K562 (cell line): ENCODE data around the gene KLHL24. TPM values are rescaled to one million over a fixed set of nuclear protein-coding genes. Genes with fewer than 3 reads are reported as not detected.

Experiments used
- ILK ChIP-seq: fragments of 450-650 bp; IDR thresholded peaks from 2 replicates; pipeline ENCODE4 v1.6.1; 2016; ENCODE audit warnings: missing genetic modification characterization, low read depth, mild to moderate bottlenecking, missing compliant biosample characterization, moderate library complexity, borderline replicate concordance
- NR3C1 ChIP-seq: sonication (generic); formaldehyde crosslinking; IDR thresholded peaks from 2 replicates; pipeline ENCODE4 v1.8.1; 2022; ENCODE audit warnings: missing genetic modification reagents
- ZNF717 ChIP-seq: fragments of 250-450 bp; sonication (Bioruptor Pico); IDR thresholded peaks from 2 replicates; pipeline ENCODE4 v1.5.0; 2021
- polyA plus RNA-seq, 8 experiments: library from polyadenylated mRNA; depleted of rRNA in 4 of 8; stranded (reverse) in 5 of 8; unstranded in 3 of 8; fragments of >200 nt; fragmentation: Nextera tagmentation in 2 of 8; fragmentation: Illumina TruSeq in 1 of 8; extraction: Ambion mirVana in 2 of 8; extraction: Trizol in 1 of 8; gene quantifications; 2 replicates each; pipeline versions ENCODE4 v1.2.1 to v1.2.3, GENCODE V29; 2011 to 2014; ENCODE audit warnings: inconsistent platforms in 1 of 8, missing spikeins in 1 of 8
- total RNA-seq, 7 experiments: library from RNA; depleted of rRNA in 6 of 7; stranded (reverse); fragments of >200 nt in 6 of 7; fragmentation: Illumina TruSeq in 2 of 7; extraction: Trizol in 2 of 7; gene quantifications; 2 replicates each; pipeline versions ENCODE4 v1.2.1 to v1.2.3, GENCODE V29; 2011 to 2021; ENCODE audit warnings: low replicate concordance in 1 of 7
- TF ChIP-seq, protein P1 (sequence below): fragments of 450-650 bp; IDR thresholded peaks from 2 replicates; pipeline ENCODE4 v1.6.1; 2016; ENCODE audit warnings: mild to moderate bottlenecking, moderate library complexity

The KLHL24 gene
- total and polyA plus RNA-seq, 9 of the 15 experiments (the other 6 are each of a cell fraction or from before 2014, with no cell fraction given), result 3.3 to 21.2 (median 14.2) TPM

GRCh38 chr3:183714622-183715021 lies 79.2 kb downstream of the KLHL24 start (continued):
- TF ChIP-seq ZNF717 (CRISPR knock-in tag) (no peak), ILK (no peak), NR3C1 (CRISPR knock-in tag) (no peak)
- TF ChIP-seq, protein P1, sequence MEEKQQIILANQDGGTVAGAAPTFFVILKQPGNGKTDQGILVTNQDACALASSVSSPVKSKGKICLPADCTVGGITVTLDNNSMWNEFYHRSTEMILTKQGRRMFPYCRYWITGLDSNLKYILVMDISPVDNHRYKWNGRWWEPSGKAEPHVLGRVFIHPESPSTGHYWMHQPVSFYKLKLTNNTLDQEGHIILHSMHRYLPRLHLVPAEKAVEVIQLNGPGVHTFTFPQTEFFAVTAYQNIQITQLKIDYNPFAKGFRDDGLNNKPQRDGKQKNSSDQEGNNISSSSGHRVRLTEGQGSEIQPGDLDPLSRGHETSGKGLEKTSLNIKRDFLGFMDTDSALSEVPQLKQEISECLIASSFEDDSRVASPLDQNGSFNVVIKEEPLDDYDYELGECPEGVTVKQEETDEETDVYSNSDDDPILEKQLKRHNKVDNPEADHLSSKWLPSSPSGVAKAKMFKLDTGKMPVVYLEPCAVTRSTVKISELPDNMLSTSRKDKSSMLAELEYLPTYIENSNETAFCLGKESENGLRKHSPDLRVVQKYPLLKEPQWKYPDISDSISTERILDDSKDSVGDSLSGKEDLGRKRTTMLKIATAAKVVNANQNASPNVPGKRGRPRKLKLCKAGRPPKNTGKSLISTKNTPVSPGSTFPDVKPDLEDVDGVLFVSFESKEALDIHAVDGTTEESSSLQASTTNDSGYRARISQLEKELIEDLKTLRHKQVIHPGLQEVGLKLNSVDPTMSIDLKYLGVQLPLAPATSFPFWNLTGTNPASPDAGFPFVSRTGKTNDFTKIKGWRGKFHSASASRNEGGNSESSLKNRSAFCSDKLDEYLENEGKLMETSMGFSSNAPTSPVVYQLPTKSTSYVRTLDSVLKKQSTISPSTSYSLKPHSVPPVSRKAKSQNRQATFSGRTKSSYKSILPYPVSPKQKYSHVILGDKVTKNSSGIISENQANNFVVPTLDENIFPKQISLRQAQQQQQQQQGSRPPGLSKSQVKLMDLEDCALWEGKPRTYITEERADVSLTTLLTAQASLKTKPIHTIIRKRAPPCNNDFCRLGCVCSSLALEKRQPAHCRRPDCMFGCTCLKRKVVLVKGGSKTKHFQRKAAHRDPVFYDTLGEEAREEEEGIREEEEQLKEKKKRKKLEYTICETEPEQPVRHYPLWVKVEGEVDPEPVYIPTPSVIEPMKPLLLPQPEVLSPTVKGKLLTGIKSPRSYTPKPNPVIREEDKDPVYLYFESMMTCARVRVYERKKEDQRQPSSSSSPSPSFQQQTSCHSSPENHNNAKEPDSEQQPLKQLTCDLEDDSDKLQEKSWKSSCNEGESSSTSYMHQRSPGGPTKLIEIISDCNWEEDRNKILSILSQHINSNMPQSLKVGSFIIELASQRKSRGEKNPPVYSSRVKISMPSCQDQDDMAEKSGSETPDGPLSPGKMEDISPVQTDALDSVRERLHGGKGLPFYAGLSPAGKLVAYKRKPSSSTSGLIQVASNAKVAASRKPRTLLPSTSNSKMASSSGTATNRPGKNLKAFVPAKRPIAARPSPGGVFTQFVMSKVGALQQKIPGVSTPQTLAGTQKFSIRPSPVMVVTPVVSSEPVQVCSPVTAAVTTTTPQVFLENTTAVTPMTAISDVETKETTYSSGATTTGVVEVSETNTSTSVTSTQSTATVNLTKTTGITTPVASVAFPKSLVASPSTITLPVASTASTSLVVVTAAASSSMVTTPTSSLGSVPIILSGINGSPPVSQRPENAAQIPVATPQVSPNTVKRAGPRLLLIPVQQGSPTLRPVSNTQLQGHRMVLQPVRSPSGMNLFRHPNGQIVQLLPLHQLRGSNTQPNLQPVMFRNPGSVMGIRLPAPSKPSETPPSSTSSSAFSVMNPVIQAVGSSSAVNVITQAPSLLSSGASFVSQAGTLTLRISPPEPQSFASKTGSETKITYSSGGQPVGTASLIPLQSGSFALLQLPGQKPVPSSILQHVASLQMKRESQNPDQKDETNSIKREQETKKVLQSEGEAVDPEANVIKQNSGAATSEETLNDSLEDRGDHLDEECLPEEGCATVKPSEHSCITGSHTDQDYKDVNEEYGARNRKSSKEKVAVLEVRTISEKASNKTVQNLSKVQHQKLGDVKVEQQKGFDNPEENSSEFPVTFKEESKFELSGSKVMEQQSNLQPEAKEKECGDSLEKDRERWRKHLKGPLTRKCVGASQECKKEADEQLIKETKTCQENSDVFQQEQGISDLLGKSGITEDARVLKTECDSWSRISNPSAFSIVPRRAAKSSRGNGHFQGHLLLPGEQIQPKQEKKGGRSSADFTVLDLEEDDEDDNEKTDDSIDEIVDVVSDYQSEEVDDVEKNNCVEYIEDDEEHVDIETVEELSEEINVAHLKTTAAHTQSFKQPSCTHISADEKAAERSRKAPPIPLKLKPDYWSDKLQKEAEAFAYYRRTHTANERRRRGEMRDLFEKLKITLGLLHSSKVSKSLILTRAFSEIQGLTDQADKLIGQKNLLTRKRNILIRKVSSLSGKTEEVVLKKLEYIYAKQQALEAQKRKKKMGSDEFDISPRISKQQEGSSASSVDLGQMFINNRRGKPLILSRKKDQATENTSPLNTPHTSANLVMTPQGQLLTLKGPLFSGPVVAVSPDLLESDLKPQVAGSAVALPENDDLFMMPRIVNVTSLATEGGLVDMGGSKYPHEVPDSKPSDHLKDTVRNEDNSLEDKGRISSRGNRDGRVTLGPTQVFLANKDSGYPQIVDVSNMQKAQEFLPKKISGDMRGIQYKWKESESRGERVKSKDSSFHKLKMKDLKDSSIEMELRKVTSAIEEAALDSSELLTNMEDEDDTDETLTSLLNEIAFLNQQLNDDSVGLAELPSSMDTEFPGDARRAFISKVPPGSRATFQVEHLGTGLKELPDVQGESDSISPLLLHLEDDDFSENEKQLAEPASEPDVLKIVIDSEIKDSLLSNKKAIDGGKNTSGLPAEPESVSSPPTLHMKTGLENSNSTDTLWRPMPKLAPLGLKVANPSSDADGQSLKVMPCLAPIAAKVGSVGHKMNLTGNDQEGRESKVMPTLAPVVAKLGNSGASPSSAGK, result no peak
